Astrocyte (in vitro differentiated cells and primary cell): Measurements from ENCODE around the gene GPN3. TPM values are rescaled to one million over a fixed set of nuclear protein-coding genes. Genes with fewer than 3 reads are reported as not detected.

Experiments
- DNase-seq: peaks from one replicate; pipeline ENCODE4 v3.0.0-alpha.2; 2010; ENCODE audit warnings: low read depth
- FAIRE-seq: peaks from 2 replicates; lab custom pipeline; 2011; peaks lifted over from hg19 to GRCh38; lab: Jason Lieb, UNC
- H2AFZ ChIP-seq: 2 replicates; pipeline ENCODE4 v1.6.0; 2012; ENCODE audit warnings: low read depth, low read length, inconsistent platforms
- H3K27ac ChIP-seq: 2 replicates; pipeline ENCODE4 v1.5.1; 2011; ENCODE audit warnings: low read depth, low read length, inconsistent platforms
- H3K27me3 ChIP-seq: 2 replicates; pipeline ENCODE4 v1.6.0; 2011; ENCODE audit warnings: low read length, inconsistent platforms; ENCODE audit not compliant: insufficient read depth
- H3K36me3 ChIP-seq: 2 replicates; pipeline ENCODE4 v1.5.1; 2011; ENCODE audit warnings: low read length, inconsistent platforms; ENCODE audit not compliant: insufficient read depth
- H3K4me1 ChIP-seq: 2 replicates; pipeline ENCODE4 v1.5.1; 2011; ENCODE audit warnings: low read length, inconsistent platforms; ENCODE audit not compliant: insufficient read depth
- H3K4me2 ChIP-seq: 2 replicates; pipeline ENCODE4 v1.6.0; 2012; ENCODE audit warnings: low read length, inconsistent platforms
- H3K4me3 ChIP-seq: 2 replicates; pipeline ENCODE4 v1.5.1; 2011; ENCODE audit warnings: low read depth, mild to moderate bottlenecking, low read length, inconsistent platforms; ENCODE audit not compliant: insufficient read depth
- H3K79me2 ChIP-seq: 2 replicates; pipeline ENCODE4 v1.6.0; 2012; ENCODE audit warnings: mild to moderate bottlenecking, low read length, inconsistent platforms; ENCODE audit not compliant: insufficient read depth
- H3K9ac ChIP-seq: 2 replicates; pipeline ENCODE4 v1.6.0; 2012; ENCODE audit warnings: mild to moderate bottlenecking, low read length, inconsistent platforms
- H3K9me3 ChIP-seq: 2 replicates; pipeline ENCODE4 v1.5.1; 2012; ENCODE audit warnings: low read depth, mild to moderate bottlenecking, low read length, inconsistent platforms; ENCODE audit not compliant: insufficient read depth
- H4K20me1 ChIP-seq: 2 replicates; pipeline ENCODE4 v1.6.0; 2012; ENCODE audit warnings: low read length, inconsistent platforms; ENCODE audit not compliant: insufficient read depth
- H3K27ac Mint-ChIP-seq: one replicate; pipeline ENCODE4 v1.8.0; 2021; ENCODE audit warnings: mild to moderate bottlenecking, mixed read lengths; ENCODE audit not compliant: unreplicated experiment
- H3K27me3 Mint-ChIP-seq: one replicate; pipeline ENCODE4 v1.8.0; 2021; ENCODE audit warnings: low read depth, mixed read lengths; ENCODE audit not compliant: unreplicated experiment
- H3K36me3 Mint-ChIP-seq: one replicate; pipeline ENCODE4 v1.8.0; 2021; ENCODE audit warnings: low read depth, mixed read lengths; ENCODE audit not compliant: unreplicated experiment
- H3K4me1 Mint-ChIP-seq: one replicate; pipeline ENCODE4 v1.8.0; 2021; ENCODE audit warnings: low read depth, mixed read lengths; ENCODE audit not compliant: unreplicated experiment
- H3K4me3 Mint-ChIP-seq: one replicate; pipeline ENCODE4 v1.8.0; 2021; ENCODE audit warnings: mild to moderate bottlenecking, moderate library complexity, mixed read lengths; ENCODE audit not compliant: unreplicated experiment
- H3K9me3 Mint-ChIP-seq: one replicate; pipeline ENCODE4 v1.8.0; 2021; ENCODE audit warnings: mild to moderate bottlenecking, mixed read lengths; ENCODE audit not compliant: unreplicated experiment
- CTCF ChIP-seq: IDR thresholded peaks from 2 replicates; pipeline ENCODE4 v1.5.1; 2011; ENCODE audit warnings: low read depth, mild to moderate bottlenecking, inconsistent platforms, low read length, moderate library complexity; ENCODE audit not compliant: insufficient read depth
- EZH2 ChIP-seq: IDR thresholded peaks from 2 replicates; pipeline ENCODE4 v1.6.1; 2012; ENCODE audit warnings: mild to moderate bottlenecking, low read length, inconsistent platforms; ENCODE audit not compliant: insufficient read depth
- total RNA-seq: library from RNA; stranded (reverse); gene quantifications from 2 replicates; pipeline ENCODE4 v1.2.1, GENCODE V29; 2021

GPN3 gene
- total RNA-seq, 1 donor from 2014 or later: 19.5 TPM

DNA sequence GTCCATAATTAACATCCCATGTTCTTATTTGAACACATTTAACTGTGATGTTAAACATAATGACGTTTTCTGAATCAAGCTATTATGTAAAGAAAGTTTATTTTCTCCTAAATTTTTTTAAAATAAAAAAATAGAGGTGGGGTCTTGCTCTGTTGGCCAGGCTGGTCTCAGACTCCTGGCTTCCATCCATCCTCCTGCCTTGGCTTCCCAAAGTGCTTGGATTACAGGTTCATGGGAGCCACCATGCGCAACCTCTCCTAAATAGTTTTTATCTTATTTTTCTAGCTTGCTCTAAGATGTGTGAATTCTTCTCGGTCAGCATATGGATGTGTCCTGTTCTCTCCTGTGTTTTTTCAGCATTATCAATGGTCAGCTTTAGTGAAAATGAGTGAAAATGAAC lies 37.3 kb upstream of the GPN3 start:
- no peak for FAIRE-seq
- no peak for TF ChIP-seq CTCF
- no peak for TF ChIP-seq EZH2
- Histone ChIP-seq H3K79me2 (peaks cover 15% of the 10 kb centered on the region), H3K4me3 (no peak overlapping the region), H3K9ac (no peak overlapping the region), H4K20me1 (no peaks in the 10 kb centered on the region), H3K4me2 (no peak overlapping the region), H3K27ac (no peak overlapping the region), H2AFZ (no peak overlapping the region), H3K9me3 (no peaks in the 10 kb centered on the region), H3K4me1 (peaks cover 4% of the 10 kb centered on the region), H3K36me3 (no peaks in the 10 kb centered on the region), H3K27me3 (peaks cover under 1% of the 10 kb centered on the region)
- Mint-ChIP-seq H3K4me3 (no peak overlapping the region), H3K27ac (no peak overlapping the region), H3K4me1 (peaks cover 2% of the 10 kb centered on the region), H3K27me3 (peaks cover 4% of the 10 kb centered on the region), H3K9me3 (no peaks in the 10 kb centered on the region), H3K36me3 (no peaks in the 10 kb centered on the region)
- DNase-seq: no peak

- TF ChIP-seq CTCF (no peak), EZH2 (no peak)
- Histone ChIP-seq H4K20me1 (no peaks in the 10 kb centered on the region), H3K4me2 (no peak overlapping the region), H3K79me2 (peaks cover 34% of the 10 kb centered on the region), H3K4me1 (peaks cover 8% of the 10 kb centered on the region), H3K27ac (no peak overlapping the region), H3K4me3 (no peak overlapping the region), H3K9ac (no peak overlapping the region), H3K9me3 (no peaks in the 10 kb centered on the region), H2AFZ (no peak overlapping the region), H3K27me3 (no peaks in the 10 kb centered on the region), H3K36me3 (peaks cover 3% of the 10 kb centered on the region)
- no peak for DNase-seq
- peaks cover 1% of the 10 kb centered on the region for H3K36me3 Mint-ChIP-seq
- no peaks in the 10 kb centered on the region for H3K9me3 Mint-ChIP-seq
- no peak overlapping the region for H3K27ac Mint-ChIP-seq
- no peak for FAIRE-seq
- no peak overlapping the region for H3K4me3 Mint-ChIP-seq
- no peaks in the 10 kb centered on the region for H3K27me3 Mint-ChIP-seq
- peaks cover 11% of the 10 kb centered on the region for H3K4me1 Mint-ChIP-seq
Measured at GRCh38 chr12:110503432-110503831, 35.4 kb upstream of the GPN3 start.
